SK-N-SH (cell line): ENCODE results near the gene OLFML3.

Experiments used
- EP300 ChIP-seq, 2 experiments: IDR thresholded peaks; 2 replicates each; pipeline versions ENCODE4 v1.4.0 to v1.6.1; 2012; ENCODE audit warnings: borderline replicate concordance in 1 of 2, low read depth in 1 of 2, low read length in 1 of 2
- EZH2phosphoT487 ChIP-seq: fragments of 200-600 bp; sonication (generic); IDR thresholded peaks from 2 replicates; pipeline ENCODE4 v1.6.1; 2017; ENCODE audit warnings: low read depth, mixed run types, mild to moderate bottlenecking, antibody characterized with exemption, moderate library complexity, borderline replicate concordance
- FOXM1 ChIP-seq: IDR thresholded peaks from 2 replicates; pipeline ENCODE4 v1.4.0; 2012; ENCODE audit warnings: low read depth, mild to moderate bottlenecking
- GABPA ChIP-seq: IDR thresholded peaks from 2 replicates; pipeline ENCODE4 v1.4.0; 2012; ENCODE audit warnings: low read depth, mild to moderate bottlenecking
- POLR2AphosphoS5 ChIP-seq: IDR thresholded peaks from 2 replicates; pipeline ENCODE4 v1.6.1; 2012; ENCODE audit warnings: low read depth, low read length
- RAD21 ChIP-seq: IDR thresholded peaks from 2 replicates; pipeline ENCODE4 v1.6.1; 2012; ENCODE audit warnings: mild to moderate bottlenecking, low read length
- RCOR1 ChIP-seq: fragments of 150-350 bp; IDR thresholded peaks from 2 replicates; pipeline ENCODE4 v1.6.1; 2017; ENCODE audit warnings: antibody characterized with exemption, low read length
- REST ChIP-seq: IDR thresholded peaks from 2 replicates; pipeline ENCODE4 v1.6.1; 2012; ENCODE audit warnings: mild to moderate bottlenecking, low read depth, low read length, moderate library complexity
- TAF1 ChIP-seq: IDR thresholded peaks from 2 replicates; pipeline ENCODE4 v1.6.1; 2012; ENCODE audit warnings: low read depth, mild to moderate bottlenecking, low read length, moderate library complexity, borderline replicate concordance
- TEAD4 ChIP-seq: IDR thresholded peaks from 2 replicates; pipeline ENCODE4 v1.4.0; 2012; ENCODE audit warnings: mild to moderate bottlenecking, borderline replicate concordance; ENCODE audit not compliant: insufficient read depth
- USF1 ChIP-seq: IDR thresholded peaks from 2 replicates; pipeline ENCODE4 v1.4.0; 2012; ENCODE audit warnings: low read depth, borderline replicate concordance
- TF ChIP-seq, protein P1 (sequence below): fragments of 200-600 bp; sonication (generic); IDR thresholded peaks from 2 replicates; pipeline ENCODE4 v1.6.1; 2017; ENCODE audit warnings: antibody characterized with exemption, mild to moderate bottlenecking, moderate library complexity

GRCh38 chr1:113983826-113984225, 4.6 kb downstream of the OLFML3 start:
- no peak for TF ChIP-seq POLR2AphosphoS5
- no peak for TF ChIP-seq FOXM1
- TF ChIP-seq USF1 = no peak
- TF ChIP-seq, protein P1, sequence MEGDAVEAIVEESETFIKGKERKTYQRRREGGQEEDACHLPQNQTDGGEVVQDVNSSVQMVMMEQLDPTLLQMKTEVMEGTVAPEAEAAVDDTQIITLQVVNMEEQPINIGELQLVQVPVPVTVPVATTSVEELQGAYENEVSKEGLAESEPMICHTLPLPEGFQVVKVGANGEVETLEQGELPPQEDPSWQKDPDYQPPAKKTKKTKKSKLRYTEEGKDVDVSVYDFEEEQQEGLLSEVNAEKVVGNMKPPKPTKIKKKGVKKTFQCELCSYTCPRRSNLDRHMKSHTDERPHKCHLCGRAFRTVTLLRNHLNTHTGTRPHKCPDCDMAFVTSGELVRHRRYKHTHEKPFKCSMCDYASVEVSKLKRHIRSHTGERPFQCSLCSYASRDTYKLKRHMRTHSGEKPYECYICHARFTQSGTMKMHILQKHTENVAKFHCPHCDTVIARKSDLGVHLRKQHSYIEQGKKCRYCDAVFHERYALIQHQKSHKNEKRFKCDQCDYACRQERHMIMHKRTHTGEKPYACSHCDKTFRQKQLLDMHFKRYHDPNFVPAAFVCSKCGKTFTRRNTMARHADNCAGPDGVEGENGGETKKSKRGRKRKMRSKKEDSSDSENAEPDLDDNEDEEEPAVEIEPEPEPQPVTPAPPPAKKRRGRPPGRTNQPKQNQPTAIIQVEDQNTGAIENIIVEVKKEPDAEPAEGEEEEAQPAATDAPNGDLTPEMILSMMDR = no peak
- TF ChIP-seq EP300 (IDR thresholded peaks at IDR 0.05; ENCODE audit: borderline replicate concordance in 1 of 2, low read depth in 1 of 2, low read length in 1 of 2) = no peak
- no peak for TF ChIP-seq REST
- TF ChIP-seq TAF1 = no peak
- TF ChIP-seq EZH2phosphoT487 = no peak
- no peak for TF ChIP-seq RAD21
- TF ChIP-seq GABPA = no peak
- TF ChIP-seq RCOR1 = no peak
- no peak for TF ChIP-seq TEAD4
